ENCODE data around the gene WNT9A.

Gene WNT9A

GRCh38 chr1:227920426-227920825 lies 27.3 kb downstream of the WNT9A start:
- no peak overlapping the region for H3K27ac ChIP-seq (ENCODE audit: extremely low read depth, low read depth, low read length)
- 0 out of 2 replicates have a peak, but pooled peaks cover 2% of the 10 kb centered on the region for H3K4me1 ChIP-seq (ENCODE audit: control insufficient read depth, insufficient read depth, low read length)
- no peak for TF ChIP-seq ZNF747 (tag by site-specific recombination; IDR thresholded peaks at IDR 0.05)
- no peak for TF ChIP-seq ZNF639 (tag by site-specific recombination; IDR thresholded peaks at IDR 0.05)
- no peak for TF ChIP-seq ZNF391 (tag by site-specific recombination; IDR thresholded peaks at IDR 0.05; ENCODE audit: borderline replicate concordance, low read depth)
- no peak for TF ChIP-seq ZNF596 (tag by site-specific recombination; IDR thresholded peaks at IDR 0.05)
- no peak for TF ChIP-seq INSM2 (tag by site-specific recombination; IDR thresholded peaks at IDR 0.05)
- TF ChIP-seq REST (tag by site-specific recombination; IDR thresholded peaks at IDR 0.05): no peak
- no peak for TF ChIP-seq ZBTB20 (tag by site-specific recombination; IDR thresholded peaks at IDR 0.05)
- TF ChIP-seq ZNF513 (tag by site-specific recombination; IDR thresholded peaks at IDR 0.05): no peak
- no peak for TF ChIP-seq ZBTB49 (tag by site-specific recombination; IDR thresholded peaks at IDR 0.05; ENCODE audit: low read depth)
- TF ChIP-seq IKZF3 (tag by site-specific recombination; IDR thresholded peaks at IDR 0.05): no peak
- TF ChIP-seq GLIS2 (tag by site-specific recombination; IDR thresholded peaks at IDR 0.05): no peak
- TF ChIP-seq ZNF792 (tag by site-specific recombination; IDR thresholded peaks at IDR 0.05): no peak
- no peak for TF ChIP-seq ZNF549 (tag by site-specific recombination; IDR thresholded peaks at IDR 0.05)
- TF ChIP-seq ZFP69B (tag by site-specific recombination; IDR thresholded peaks at IDR 0.05): no peak
- no peak for TF ChIP-seq ZBTB48 (tag by site-specific recombination; IDR thresholded peaks at IDR 0.05)
- no peak for TF ChIP-seq ZNF223 (tag by site-specific recombination; IDR thresholded peaks at IDR 0.05)
- H3K36me3 ChIP-seq (ENCODE audit: control insufficient read depth in 2 of 2, insufficient read depth in 1 of 2, low read length in 2 of 2): peaks cover 0 to 10% of the 10 kb centered on the region in 2 experiments; a peak in 1 of 3 replicates
- H3K9me3 ChIP-seq (ENCODE audit: control insufficient read depth, insufficient read depth, low read depth, low read length): no peaks in the 10 kb centered on the region
- CTCF ChIA-PET: no interaction called here
- POLR2A ChIA-PET: no interaction called here
- H3K4me3 ChIP-seq (ENCODE audit: low read depth, low read length): no peak overlapping the region

Data from HEK293 (cell line).